Adrenal gland (tissue), 12 donors: ENCODE data around the gene PGAP3. TPM values are rescaled to one million over a fixed set of nuclear protein-coding genes. Genes with fewer than 3 reads are reported as not detected.

Source experiments
- DNase-seq, 7 donors: peaks; one replicate each; pipeline ENCODE4 v3.0.0-alpha.2; 2019 to 2020
- H3K27ac ChIP-seq, 5 donors: fragments of 200-600 bp; sonication (generic) in 4 of 5; 1 replicate in 3 of 5; 2 replicates in 2 of 5; pipeline versions ENCODE4 v1.5.1 to v1.8.0; 2016 to 2020; ENCODE audit warnings: mild to moderate bottlenecking in 1 of 5
- H3K27me3 ChIP-seq: fragments of 200-600 bp; 2 replicates; pipeline ENCODE4 v1.8.0; 2021
- H3K36me3 ChIP-seq, 2 donors: fragments of 200-600 bp; replicated peaks in 1 of 2; 1 replicate in 1 of 2; 2 replicates in 1 of 2; pipeline versions ENCODE4 v1.5.1 to v1.8.0; 2018 to 2022
- H3K4me1 ChIP-seq, 2 donors: fragments of 200-600 bp; replicated peaks in 1 of 2; 1 replicate in 1 of 2; 2 replicates in 1 of 2; pipeline versions ENCODE4 v1.5.1 to v1.8.0; 2018 to 2021
- H3K4me3 ChIP-seq, 4 donors: fragments of 200-600 bp; sonication (generic) in 3 of 4; one replicate each; pipeline ENCODE4 v1.5.1; 2016 to 2018
- H3K9me3 ChIP-seq, 3 donors: fragments of 200-600 bp; sonication (generic) in 1 of 3; replicated peaks in 1 of 3; 1 replicate in 2 of 3; 2 replicates in 1 of 3; pipeline versions ENCODE4 v1.5.1 to v1.8.0; 2016 to 2021
- CTCF ChIP-seq, 6 experiments: fragments of 450-650 bp in 4 of 6; fragments of 200-600 bp in 2 of 6; sonication (generic) in 1 of 6; IDR thresholded peaks; 1 replicate in 5 of 6; 2 replicates in 1 of 6; pipeline versions ENCODE4 v1.5.1 to v1.8.0; 2016 to 2021; ENCODE audit warnings: antibody characterized with exemption in 6 of 6, mild to moderate bottlenecking in 2 of 6, moderate library complexity in 1 of 6
- POLR2A ChIP-seq, 2 donors: fragments of 450-650 bp; IDR thresholded peaks; one replicate each; pipeline ENCODE4 v1.6.1; 2017; ENCODE audit warnings: antibody characterized with exemption in 2 of 2, mild to moderate bottlenecking in 2 of 2, moderate library complexity in 1 of 2
- WGBS, 4 donors: extraction: QIAGEN DNeasy Blood & Tissue Kit in 2 of 4; methylation state at CpG; one replicate each; pipeline versions ENCODE4 v1.1.5 to v1.1.7; 2013 to 2017; 5-methylcytosine and 5-hydroxymethylcytosine counted together
- intact Hi-C, 2 donors: fragments of 100-400 bp; cut with DNase I; formaldehyde crosslinking; loops; one replicate each; pipeline versions ENCODE4 v1.14.1 to v1.15.0; 2022 to 2023
- polyA plus RNA-seq, 3 donors: library from polyadenylated mRNA; stranded (reverse); fragments of 200-250 nt in 2 of 3; fragments of 350-450 nt in 1 of 3; fragmentation: Illumina TruSeq in 1 of 3; extraction: RNeasy Lipid Tissue Mini Kit (QIAGEN cat#74804) in 1 of 3; gene quantifications; one replicate each; pipeline ENCODE4 v1.2.3, GENCODE V29; 2013 to 2014
- total RNA-seq, 9 donors: library from RNA; depleted of rRNA in 4 of 9; stranded (reverse); fragments of >200 nt in 4 of 9; fragments of 120-200 nt in 1 of 9; fragmentation: NEBNext Ultra II Directional in 1 of 9; extraction: Animal tissue kit (Norgen Biotek cat#: 25700) in 1 of 9; gene quantifications; one replicate each; pipeline versions ENCODE4 v1.1.0 to v1.2.4, GENCODE V29; 2013 to 2023
- donor health status: healthy with polysubstance abuse.
- donor health status: Bipolar disorder and iron deficiency.
- donor health status: DM: yes; HTN: yes; CAD: no.
- donor health status: DM: no; HTN: no; CAD: no.
- donor health status: DM: no; HTN: no; CAD: no.
- donor health status: DM: yes; HTN: yes; CAD: no.

Gene PGAP3
- total and polyA plus RNA-seq, 12 donors, result 7.6 to 35.1 (median 22.7) TPM

GRCh38 chr17:39670746-39671145 lies 17.1 kb downstream of the PGAP3 start:
- Histone ChIP-seq H3K4me3 (no peak overlapping the region), H3K9me3 (no peaks in the 10 kb centered on the region), H3K4me1 (peaks cover 19 to 22% of the 10 kb centered on the region in 2 donors), H3K27me3 (peaks cover 23% of the 10 kb centered on the region), H3K36me3 (no peaks in the 10 kb centered on the region), H3K27ac (peak overlapping the region in 1 of 5 donors; percentile 62)
- WGBS, 4 donors, result 36 to 58% (median 43%) methylated on average over 3 to 4 of the region's 4 CpGs
- no peak for TF ChIP-seq POLR2A (IDR thresholded peaks at IDR 0.05)
- no peak for TF ChIP-seq CTCF (IDR thresholded peaks at IDR 0.05)
- DNase-seq, result peak in 1 of 7 donors; percentile 53
- intact Hi-C loops, result no loop called here

GRCh38 chr17:39669897-39670735 lies 17.7 kb downstream of the PGAP3 start:
- Histone ChIP-seq H3K27ac (peak overlapping the region in 1 of 5 donors; percentile 62), H3K4me1 (peaks cover 19 to 21% of the 10 kb centered on the region in 2 donors), H3K4me3 (no peak overlapping the region), H3K27me3 (peaks cover 23% of the 10 kb centered on the region), H3K9me3 (no peaks in the 10 kb centered on the region), H3K36me3 (no peaks in the 10 kb centered on the region)
- intact Hi-C loops, result loop anchor here in 1 of 2 donors (2.0 kb wide), 1 partner anchor 47 kb away; no protein-coding TSS in a partner anchor
- WGBS, 4 donors, result 68 to 75% (median 69%) methylated on average over 8 to 23 of the region's 23 CpGs
- DNase-seq, result peak in 1 of 7 donors; percentile 64
- TF ChIP-seq POLR2A (IDR thresholded peaks at IDR 0.05), result no peak
- TF ChIP-seq CTCF (IDR thresholded peaks at IDR 0.05), result no peak

- WGBS, 4 donors, result 2 to 4% (median 3%) methylated on average over 38 to 85 of the region's 85 CpGs
- intact Hi-C loops, result loop anchor here in 1 of 2 donors (2.0 kb wide), 1 partner anchor 45 kb away; no protein-coding TSS in a partner anchor
- TF ChIP-seq POLR2A (IDR thresholded peaks at IDR 0.05), result no peak
- peak; percentile 20 to 65 (median 56) for TF ChIP-seq CTCF (IDR thresholded peaks at IDR 0.05)
- H3K4me3 ChIP-seq, result peak within 1 kb of the TSS in 1 of 4 donors; percentile 47
- H3K4me1 ChIP-seq, result peaks cover 19 to 30% of the 10 kb centered on the region in 2 donors
- H3K9me3 ChIP-seq, result no peaks in the 10 kb centered on the region
- no peaks in the 10 kb centered on the region for H3K36me3 ChIP-seq
- DNase-seq, result peak; percentile 47 to 84 (median 71)
- H3K27ac ChIP-seq, result peak within 1 kb of the TSS in 1 of 5 donors; percentile 74
- peaks cover 23% of the 10 kb centered on the region for H3K27me3 ChIP-seq
Measured at GRCh38 chr17:39667945-39668924, 19.6 kb downstream of the PGAP3 start, which contains the start of gene PNMT. PNMT (plus strand) TSS chr17:39668453; CDS start chr17:39668476, 23 bp downstream.
